ENCODE measurements around the gene HTN1.
"Not testable (repeated sequence)": the region's sequence is repeated elsewhere in the genome, so short reads cannot be mapped to it uniquely, and the experiment has no call there.

- TF ChIP-seq CTCF (IDR thresholded peaks at IDR 0.05 in 2 of 3, conservative IDR thresholded peaks at IDR 0.05 in 1 of 3; ENCODE audit: borderline replicate concordance in 1 of 3, insufficient read depth in 1 of 3, low read depth in 2 of 3, low read length in 2 of 3); REST (IDR thresholded peaks at IDR 0.05; ENCODE audit: low read depth); POLR2A (IDR thresholded peaks at IDR 0.05; ENCODE audit: borderline replicate concordance, extremely low read depth, insufficient read depth, insufficient read length); EZH2 (IDR thresholded peaks at IDR 0.05); MAX (IDR thresholded peaks at IDR 0.05); ZFX (IDR thresholded peaks at IDR 0.05): not testable (repeated sequence)
These were observed 10.3 kb upstream of the HTN1 start for GRCh38 chr4:70039928-70040327.

Measured in HCT116 (cell line).